Measurements from ENCODE around the gene ZNF503.
A peak's percentile ranks its signal among the peaks of the same experiment; 100 is the strongest.

ZNF503 gene

GRCh38 chr10:75407224-75407712 is 5.7 kb upstream of the ZNF503 start:
- Histone ChIP-seq H3K36me3 (replicated peaks in 1 of 2; ENCODE audit: control insufficient read depth in 2 of 2, insufficient read depth in 2 of 2, low read length in 2 of 2) (peaks cover 0 to 21% of the 10 kb centered on the region in 2 donors), H3K18ac (ENCODE audit: low read length) (peak overlapping the region; percentile 73), H3K4ac (ENCODE audit: low read length) (no peak overlapping the region), H3K79me1 (ENCODE audit: low read depth, low read length) (no peaks in the 10 kb centered on the region), H4K8ac (ENCODE audit: low read depth, low read length) (no peak overlapping the region), H3K23ac (ENCODE audit: low read depth, low read length, poor library complexity) (no peak overlapping the region), H3K9ac (ENCODE audit: low read depth, low read length, poor library complexity) (no peak overlapping the region), H2BK12ac (ENCODE audit: low read length) (peak overlapping the region; percentile 78), H2BK5ac (ENCODE audit: low read length) (no peak overlapping the region), H3K9me3 (replicated peaks in 1 of 2; ENCODE audit: control insufficient read depth in 2 of 2, insufficient read depth in 1 of 2, low read depth in 1 of 2, low read length in 2 of 2) (peaks cover 0 to 2% of the 10 kb centered on the region in 2 donors), H3K4me2 (ENCODE audit: insufficient read depth, low read length, poor library complexity, severe bottlenecking) (peak overlapping the region; percentile 93), H2BK15ac (ENCODE audit: low read length) (peak overlapping the region; percentile 28), H2AFZ (ENCODE audit: low read length) (no peak overlapping the region), H3K27ac (replicated peaks; ENCODE audit: low read length) (no peak overlapping the region), H3K4me3 (ENCODE audit: low read length in 2 of 2) (no peak overlapping the region), H3K27me3 (ENCODE audit: control insufficient read depth in 3 of 3, insufficient read depth in 3 of 3, low read depth in 1 of 3, low read length in 3 of 3) (peaks cover 0 to 41% (median 19%) of the 10 kb centered on the region in 3 experiments), H3K4me1 (ENCODE audit: control insufficient read depth in 2 of 2, insufficient read depth in 1 of 2, low read depth in 1 of 2, low read length in 2 of 2) (peaks cover 8 to 23% of the 10 kb centered on the region in 2 donors), H2AK5ac (ENCODE audit: low read depth, low read length) (peak overlapping the region; percentile 44), H4K91ac (ENCODE audit: low read depth, low read length, poor library complexity) (no peak overlapping the region), H3K14ac (ENCODE audit: low read length) (no peak overlapping the region), H2BK120ac (ENCODE audit: low read depth, low read length) (no peak overlapping the region)
- WGBS, 2 donors (ENCODE audit: extremely low coverage in 2 of 2, insufficient read length in 2 of 2, insufficient replicate concordance in 1 of 2): no CpG with 5 or more reads among the region's 37 CpGs
- DNase-seq (ENCODE audit: low spot score): peak; percentile 30

GRCh38 chr10:75406462-75407223 is 5.1 kb upstream of the ZNF503 start:
- no peak overlapping the region for H3K27ac ChIP-seq (replicated peaks; ENCODE audit: low read length)
- peak overlapping the region; percentile 90 for H3K18ac ChIP-seq (ENCODE audit: low read length)
- peak overlapping the region; percentile 32 for H3K9ac ChIP-seq (ENCODE audit: low read depth, low read length, poor library complexity)
- peak overlapping the region; percentile 87 for H3K23ac ChIP-seq (ENCODE audit: low read depth, low read length, poor library complexity)
- DNase-seq (ENCODE audit: low spot score): peak; percentile 21
- H3K4me3 ChIP-seq (ENCODE audit: low read length in 2 of 2): no peak overlapping the region
- H3K79me1 ChIP-seq (ENCODE audit: low read depth, low read length): no peaks in the 10 kb centered on the region
- peak overlapping the region; percentile 93 for H3K4me2 ChIP-seq (ENCODE audit: insufficient read depth, low read length, poor library complexity, severe bottlenecking)
- peaks cover 0 to 2% of the 10 kb centered on the region in 2 donors for H3K9me3 ChIP-seq (replicated peaks in 1 of 2; ENCODE audit: control insufficient read depth in 2 of 2, insufficient read depth in 1 of 2, low read depth in 1 of 2, low read length in 2 of 2)
- H2AFZ ChIP-seq (ENCODE audit: low read length): no peak overlapping the region
- H4K8ac ChIP-seq (ENCODE audit: low read depth, low read length): no peak overlapping the region
- peaks cover 0 to 41% (median 19%) of the 10 kb centered on the region in 3 experiments for H3K27me3 ChIP-seq (ENCODE audit: control insufficient read depth in 3 of 3, insufficient read depth in 3 of 3, low read depth in 1 of 3, low read length in 3 of 3)
- no CpG with 5 or more reads among the region's 29 CpGs for WGBS, 2 donors (ENCODE audit: extremely low coverage in 2 of 2, insufficient read length in 2 of 2, insufficient replicate concordance in 1 of 2)
- no peak overlapping the region for H3K14ac ChIP-seq (ENCODE audit: low read length)
- peaks cover 8 to 23% of the 10 kb centered on the region in 2 donors for H3K4me1 ChIP-seq (ENCODE audit: control insufficient read depth in 2 of 2, insufficient read depth in 1 of 2, low read depth in 1 of 2, low read length in 2 of 2)
- H2BK12ac ChIP-seq (ENCODE audit: low read length): peak overlapping the region; percentile 94
- peak overlapping the region; percentile 39 for H2BK5ac ChIP-seq (ENCODE audit: low read length)
- H2BK120ac ChIP-seq (ENCODE audit: low read depth, low read length): peak overlapping the region; percentile 58
- peaks cover 0 to 21% of the 10 kb centered on the region in 2 donors for H3K36me3 ChIP-seq (replicated peaks in 1 of 2; ENCODE audit: control insufficient read depth in 2 of 2, insufficient read depth in 2 of 2, low read length in 2 of 2)
- no peak overlapping the region for H2BK15ac ChIP-seq (ENCODE audit: low read length)
- H2AK5ac ChIP-seq (ENCODE audit: low read depth, low read length): peak overlapping the region; percentile 99
- no peak overlapping the region for H3K4ac ChIP-seq (ENCODE audit: low read length)
- no peak overlapping the region for H4K91ac ChIP-seq (ENCODE audit: low read depth, low read length, poor library complexity)

GRCh38 chr10:75405598-75406461 is 4.3 kb upstream of the ZNF503 start:
- H2BK120ac ChIP-seq (ENCODE audit: low read depth, low read length): peak overlapping the region; percentile 58
- H3K23ac ChIP-seq (ENCODE audit: low read depth, low read length, poor library complexity): peak overlapping the region; percentile 87
- peak overlapping the region; percentile 39 for H2BK5ac ChIP-seq (ENCODE audit: low read length)
- no peak overlapping the region for H3K4ac ChIP-seq (ENCODE audit: low read length)
- DNase-seq (ENCODE audit: low spot score): peak; percentile 30
- H2BK15ac ChIP-seq (ENCODE audit: low read length): no peak overlapping the region
- H3K27me3 ChIP-seq (ENCODE audit: control insufficient read depth in 3 of 3, insufficient read depth in 3 of 3, low read depth in 1 of 3, low read length in 3 of 3): peaks cover 0 to 41% (median 19%) of the 10 kb centered on the region in 3 experiments
- H2AK5ac ChIP-seq (ENCODE audit: low read depth, low read length): peak overlapping the region; percentile 99
- H3K27ac ChIP-seq (replicated peaks; ENCODE audit: low read length): no peak overlapping the region
- H4K8ac ChIP-seq (ENCODE audit: low read depth, low read length): no peak overlapping the region
- peaks cover 8 to 23% of the 10 kb centered on the region in 2 donors for H3K4me1 ChIP-seq (ENCODE audit: control insufficient read depth in 2 of 2, insufficient read depth in 1 of 2, low read depth in 1 of 2, low read length in 2 of 2)
- no peak overlapping the region for H4K91ac ChIP-seq (ENCODE audit: low read depth, low read length, poor library complexity)
- H3K9me3 ChIP-seq (replicated peaks in 1 of 2; ENCODE audit: control insufficient read depth in 2 of 2, insufficient read depth in 1 of 2, low read depth in 1 of 2, low read length in 2 of 2): peaks cover 0 to 2% of the 10 kb centered on the region in 2 donors
- peak overlapping the region; percentile 59 to 70 for H3K4me3 ChIP-seq (ENCODE audit: low read length in 2 of 2)
- peak overlapping the region; percentile 90 for H3K18ac ChIP-seq (ENCODE audit: low read length)
- H3K79me1 ChIP-seq (ENCODE audit: low read depth, low read length): peaks cover 4% of the 10 kb centered on the region
- peak overlapping the region; percentile 94 for H2BK12ac ChIP-seq (ENCODE audit: low read length)
- peak overlapping the region; percentile 95 for H3K4me2 ChIP-seq (ENCODE audit: insufficient read depth, low read length, poor library complexity, severe bottlenecking)
- no peak overlapping the region for H3K14ac ChIP-seq (ENCODE audit: low read length)
- no peak overlapping the region for H3K9ac ChIP-seq (ENCODE audit: low read depth, low read length, poor library complexity)
- no CpG with 5 or more reads among the region's 39 CpGs for WGBS, 2 donors (ENCODE audit: extremely low coverage in 2 of 2, insufficient read length in 2 of 2, insufficient replicate concordance in 1 of 2)
- peak overlapping the region; percentile 100 for H2AFZ ChIP-seq (ENCODE audit: low read length)
- H3K36me3 ChIP-seq (replicated peaks in 1 of 2; ENCODE audit: control insufficient read depth in 2 of 2, insufficient read depth in 2 of 2, low read length in 2 of 2): peaks cover 0 to 21% of the 10 kb centered on the region in 2 donors
